Placental pericyte (primary cell): Measurements from ENCODE around the gene DDIT3. TPM values are rescaled to one million over a fixed set of nuclear protein-coding genes. Genes with fewer than 3 reads are reported as not detected.

ENCODE experiments used
- small RNA-seq: library from RNA; depleted of rRNA; stranded (forward); fragments of <200 nt; gene quantifications from one replicate; pipeline ENCODE3, GENCODE V24; 2012; ENCODE audit warnings: low replicate concordance
- total RNA-seq: library from RNA; depleted of rRNA; stranded (reverse); fragments of >200 nt; gene quantifications from 2 replicates; pipeline ENCODE4 v1.2.3, GENCODE V29; 2012

DDIT3 gene
- 12.7 and 433 TPM in 2 replicates for total RNA-seq

GRCh38 chr12:57520053-57520818 lies at the start of gene DDIT3:
Gene DDIT3 (minus strand): TSS chr12:57520514. CDS start chr12:57517406, 3,108 bp downstream.

GRCh38 chr12:57549909-57550640 lies 29.8 kb upstream of the DDIT3 start, which contains the start of gene KIF5A:
Gene KIF5A (plus strand): TSS chr12:57550044. CDS start chr12:57550272, 228 bp downstream.

GRCh38 chr12:57546438-57547287 lies 26.3 kb upstream of the DDIT3 start, which contains the start of gene DCTN2:
Gene DCTN2 (minus strand): TSS chr12:57547192. CDS start chr12:57547063, 129 bp downstream.

GRCh38 chr12:57522011-57522886 lies 1.9 kb upstream of the DDIT3 start, which contains the start of gene MBD6:
Gene MBD6 (plus strand): TSS chr12:57522824. CDS start chr12:57524304, 1,480 bp downstream.

GRCh38 chr12:57487597-57488401 lies 32.5 kb downstream of the DDIT3 start, which contains the start of gene MARS1:
Gene MARS1 (plus strand): TSS chr12:57488068. CDS start chr12:57488091, 23 bp downstream.

GRCh38 chr12:57479376-57480115 lies 40.8 kb downstream of the DDIT3 start, which contains the start of gene ARHGAP9:
Gene ARHGAP9 (minus strand): TSS chr12:57479866. CDS start chr12:57479406, 460 bp downstream.

Small RNA genes within 50 kb of the gene (small RNA-seq; reads per million reads assigned to genes)
- 0.16 reads per million for gene MIR616

Other genes with a start within 250 kb of the DDIT3 start
- 22.9 and 24.7 TPM in 2 replicates for gene R3HDM2, start 89.5 kb downstream of the DDIT3 start, total RNA-seq
- not detected in 2 replicates for gene INHBC, start 85.7 kb downstream of the DDIT3 start, total RNA-seq
- gene INHBE, start 65.2 kb downstream of the DDIT3 start, total RNA-seq, result 0.43 and 5.7 TPM in 2 replicates
- gene GLI1, start 60.7 kb downstream of the DDIT3 start, total RNA-seq, result 1.1 and 1.3 TPM in 2 replicates
- gene ARHGAP9, start 40.6 kb downstream of the DDIT3 start, total RNA-seq, result 0.14 and 0.66 TPM in 2 replicates
- gene MARS1, start 32.4 kb downstream of the DDIT3 start, total RNA-seq, result 174 and 327 TPM in 2 replicates
- 7.0 and 12.5 TPM in 2 replicates for gene MBD6, start 2.3 kb upstream of the DDIT3 start, total RNA-seq
- gene DCTN2, start 26.7 kb upstream of the DDIT3 start, total RNA-seq, result 106 and 107 TPM in 2 replicates
- gene KIF5A, start 29.5 kb upstream of the DDIT3 start, total RNA-seq, result under 0.01 and 0.14 TPM in 2 replicates
- 30.6 and 31.4 TPM in 2 replicates for gene PIP4K2C, start 70.7 kb upstream of the DDIT3 start, total RNA-seq
- 21.2 and 22.5 TPM in 2 replicates for gene DTX3, start 84.3 kb upstream of the DDIT3 start, total RNA-seq
- 9.0 and 9.8 TPM in 2 replicates for gene ARHGEF25, start 90.9 kb upstream of the DDIT3 start, total RNA-seq
- gene B4GALNT1, start 112.7 kb upstream of the DDIT3 start, total RNA-seq, result 2.8 and 5.3 TPM in 2 replicates
- gene OS9, start 173.6 kb upstream of the DDIT3 start, total RNA-seq, result 113 and 651 TPM in 2 replicates
- gene AGAP2, start 218.2 kb upstream of the DDIT3 start, total RNA-seq, result 0.22 and 0.29 TPM in 2 replicates
- gene TSPAN31, start 224.5 kb upstream of the DDIT3 start, total RNA-seq, result 34.6 and 44.8 TPM in 2 replicates
- gene CDK4, start 231.8 kb upstream of the DDIT3 start, total RNA-seq, result 301 and 304 TPM in 2 replicates
- gene MARCHF9, start 234.6 kb upstream of the DDIT3 start, total RNA-seq, result 1.6 and 5.3 TPM in 2 replicates
- 1.1 and 2.3 TPM in 2 replicates for gene CYP27B1, start 246.6 kb upstream of the DDIT3 start, total RNA-seq